ENCODE data around the gene AP3B1. TPM values are rescaled to one million over a fixed set of nuclear protein-coding genes. Genes with fewer than 3 reads are reported as not detected.

AP3B1 gene
- total and polyA plus RNA-seq, 2 experiments from 2014 or later = 29.4 to 41.4 TPM

- H2AFZ ChIP-seq = no peak overlapping the region
- no peak for DNase-seq (ENCODE audit: low spot score)
- no peaks in the 10 kb centered on the region for H3K36me3 ChIP-seq (replicated peaks; ENCODE audit: insufficient read depth, low read depth)
- no peak overlapping the region for H3K4me3 ChIP-seq
- TF ChIP-seq EZH2phosphoT487 (IDR thresholded peaks at IDR 0.05; ENCODE audit: low read depth, severe bottlenecking, unreplicated experiment) (no peak), CTCF (IDR thresholded peaks at IDR 0.05; ENCODE audit: poor library complexity) (no peak), EZH2 (IDR thresholded peaks at IDR 0.05; ENCODE audit: borderline replicate concordance) (no peak)
- H3K4me1 ChIP-seq (ENCODE audit: insufficient read depth) = no peaks in the 10 kb centered on the region
- no peaks in the 10 kb centered on the region for H3K79me2 ChIP-seq
- no peaks in the 10 kb centered on the region for H3K9me3 ChIP-seq (ENCODE audit: low read depth)
- H3K27me3 ChIP-seq = no peaks in the 10 kb centered on the region
- no peak overlapping the region for H3K27ac ChIP-seq
- no peaks in the 10 kb centered on the region for H4K20me1 ChIP-seq (ENCODE audit: insufficient read depth, poor library complexity, severe bottlenecking)
- 74% methylated on average over 3 of the region's 3 CpGs for WGBS (ENCODE audit: low lambda C conversion rate, missing lambda C conversion rate)
- no peak overlapping the region for H3K4me2 ChIP-seq
- H3K9me2 ChIP-seq (replicated peaks; ENCODE audit: insufficient read depth) = no peaks in the 10 kb centered on the region
Observed at GRCh38 chr5:77994943-77995342, 299.6 kb downstream of the AP3B1 start.

GRCh38 chr5:77993855-77994318 is 300.6 kb downstream of the AP3B1 start:
- H3K36me3 ChIP-seq (replicated peaks; ENCODE audit: insufficient read depth, low read depth) = no peaks in the 10 kb centered on the region
- no peaks in the 10 kb centered on the region for H4K20me1 ChIP-seq (ENCODE audit: insufficient read depth, poor library complexity, severe bottlenecking)
- TF ChIP-seq EZH2 (IDR thresholded peaks at IDR 0.05; ENCODE audit: borderline replicate concordance) (no peak), CTCF (IDR thresholded peaks at IDR 0.05; ENCODE audit: poor library complexity) (no peak), EZH2phosphoT487 (IDR thresholded peaks at IDR 0.05; ENCODE audit: low read depth, severe bottlenecking, unreplicated experiment) (no peak)
- DNase-seq (ENCODE audit: low spot score) = no peak
- WGBS (ENCODE audit: low lambda C conversion rate, missing lambda C conversion rate) = 59% methylated on average over 10 of the region's 10 CpGs
- H3K9me3 ChIP-seq (ENCODE audit: low read depth) = no peaks in the 10 kb centered on the region
- no peak overlapping the region for H3K27ac ChIP-seq
- no peak overlapping the region for H3K4me2 ChIP-seq
- no peaks in the 10 kb centered on the region for H3K9me2 ChIP-seq (replicated peaks; ENCODE audit: insufficient read depth)
- no peak overlapping the region for H2AFZ ChIP-seq
- no peaks in the 10 kb centered on the region for H3K79me2 ChIP-seq
- no peaks in the 10 kb centered on the region for H3K4me1 ChIP-seq (ENCODE audit: insufficient read depth)
- no peaks in the 10 kb centered on the region for H3K27me3 ChIP-seq
- H3K4me3 ChIP-seq = no peak overlapping the region

- no peak for DNase-seq (ENCODE audit: low spot score)
- Histone ChIP-seq H3K9me2 (replicated peaks; ENCODE audit: insufficient read depth) (no peaks in the 10 kb centered on the region), H4K20me1 (ENCODE audit: insufficient read depth, poor library complexity, severe bottlenecking) (no peaks in the 10 kb centered on the region), H3K27ac (no peak overlapping the region), H3K9me3 (ENCODE audit: low read depth) (no peaks in the 10 kb centered on the region), H3K4me3 (no peak overlapping the region), H3K27me3 (no peaks in the 10 kb centered on the region), H3K4me2 (no peak overlapping the region), H3K4me1 (ENCODE audit: insufficient read depth) (no peaks in the 10 kb centered on the region), H3K36me3 (replicated peaks; ENCODE audit: insufficient read depth, low read depth) (no peaks in the 10 kb centered on the region), H3K79me2 (no peaks in the 10 kb centered on the region), H2AFZ (no peak overlapping the region)
- 77% methylated on average over 17 of the region's 17 CpGs for WGBS (ENCODE audit: low lambda C conversion rate, missing lambda C conversion rate)
- no peak for TF ChIP-seq CTCF (IDR thresholded peaks at IDR 0.05; ENCODE audit: poor library complexity)
- no peak for TF ChIP-seq EZH2phosphoT487 (IDR thresholded peaks at IDR 0.05; ENCODE audit: low read depth, severe bottlenecking, unreplicated experiment)
- TF ChIP-seq EZH2 (IDR thresholded peaks at IDR 0.05; ENCODE audit: borderline replicate concordance) = no peak
Observed at GRCh38 chr5:77993141-77993854, 301.2 kb downstream of the AP3B1 start.
